NOMO-1 treated with dmso at 0.1 percent for 144 hours (cell line): Measurements from ENCODE around the gene SMIM11.
A peak's percentile ranks its signal among the peaks of the same experiment; 100 is the strongest.
"Not testable (repeated sequence)": the region's sequence is repeated elsewhere in the genome, so short reads cannot be mapped to it uniquely, and the experiment has no call there.

ENCODE experiments used
- DNase-seq: peaks from one replicate; lab custom pipeline; 2025; ENCODE audit not compliant: unreplicated experiment; lab: John Stamatoyannopoulos, UW

The SMIM11 gene, protein sequence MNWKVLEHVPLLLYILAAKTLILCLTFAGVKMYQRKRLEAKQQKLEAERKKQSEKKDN

DNA sequence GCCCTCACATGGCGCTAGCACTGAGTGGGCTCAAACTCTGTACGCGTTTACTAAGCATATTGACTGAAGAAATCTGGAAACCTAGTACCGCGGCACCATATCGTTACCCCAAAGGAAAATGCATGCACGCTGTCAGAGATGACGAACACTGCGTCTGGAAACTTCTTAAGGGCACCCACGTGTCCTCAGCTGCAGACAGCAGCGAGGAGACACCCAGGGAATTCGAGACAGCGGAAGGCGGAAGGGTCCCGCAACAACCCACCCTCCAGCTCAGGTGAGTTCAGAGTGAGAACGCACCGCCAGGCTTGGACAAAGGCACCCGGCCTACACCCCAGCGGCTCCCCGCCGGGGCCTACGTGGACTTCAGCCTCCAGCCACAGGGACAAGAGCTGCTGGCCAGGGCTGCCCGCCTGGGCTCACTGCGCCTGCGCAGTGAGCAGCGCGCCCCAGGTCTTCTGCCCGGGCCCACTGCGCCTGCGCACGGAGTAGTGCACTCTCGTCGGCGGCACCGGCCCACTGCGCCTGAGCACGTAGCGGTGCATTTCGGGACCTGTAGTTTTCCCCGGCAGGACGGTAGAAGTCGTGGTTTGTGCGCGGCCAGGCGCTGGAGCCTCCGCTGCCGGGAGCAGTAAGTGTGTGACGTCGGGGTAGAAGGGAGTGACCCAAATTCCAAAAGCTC, at the start of gene SMIM11:
Gene SMIM11 (plus strand): TSS at position 568 of the 679 bp plus-strand sequence. CDS start 3,998 bp downstream, outside the sequence.
- not testable (repeated sequence) for DNase-seq

DNA sequence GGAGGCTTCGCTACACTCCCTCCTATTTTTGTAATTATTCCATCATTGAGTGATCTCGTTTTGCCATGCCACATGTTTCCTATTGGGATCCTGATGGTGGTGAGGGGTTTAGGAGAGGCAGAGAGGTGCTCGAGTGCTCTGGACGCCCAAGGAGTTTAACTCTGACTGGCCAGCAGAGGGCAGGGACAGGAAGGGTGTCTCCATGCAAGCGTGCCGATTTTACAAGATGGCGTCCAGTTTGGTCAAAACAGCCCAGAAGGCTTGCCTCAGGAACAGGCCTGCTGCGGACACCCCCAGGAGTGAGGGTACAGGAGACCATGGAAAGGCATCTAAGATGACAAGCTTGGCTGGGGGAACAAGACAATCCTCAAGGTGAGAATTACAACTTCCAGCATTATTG, 45.3 kb upstream of the SMIM11 start:
- no peak for DNase-seq

DNA sequence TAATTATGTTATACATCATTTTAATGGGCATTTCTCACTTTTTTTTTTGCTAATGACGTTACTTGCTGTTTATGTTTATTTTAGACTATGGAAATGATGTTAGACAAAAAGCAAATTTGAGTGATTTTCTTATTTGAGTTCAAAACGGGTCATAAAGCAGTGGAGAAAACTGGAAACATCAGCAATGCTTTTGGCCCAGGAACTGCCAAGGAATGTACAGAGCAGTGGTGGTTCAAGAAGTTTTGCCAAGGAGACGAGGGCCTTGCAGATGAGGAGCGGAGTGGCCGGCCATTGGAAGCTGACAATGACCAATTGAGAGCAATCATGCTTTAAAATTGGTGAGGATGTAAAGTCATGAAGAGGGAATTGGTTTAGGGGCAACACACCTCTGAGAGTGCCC, 43.6 kb upstream of the SMIM11 start:
- no peak for DNase-seq

DNA sequence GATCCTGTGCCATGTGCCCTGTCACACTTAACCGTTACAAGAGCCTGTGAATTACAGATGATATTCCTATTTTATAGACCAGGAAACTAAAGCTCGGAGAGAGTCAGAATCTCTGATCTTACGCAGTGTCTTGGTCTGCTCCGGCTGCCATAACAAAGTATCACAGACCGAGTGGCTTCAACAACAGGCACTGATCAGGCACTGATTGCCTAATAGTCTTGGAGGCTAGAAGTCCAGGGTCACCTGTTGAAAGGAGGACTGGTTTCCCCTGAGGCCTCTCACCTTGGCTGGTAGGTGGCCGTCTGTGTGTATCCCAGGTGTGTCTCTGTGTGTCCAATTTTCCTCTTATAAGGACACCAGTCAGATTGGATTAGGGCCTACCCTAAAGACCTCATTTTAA, 43.0 kb upstream of the SMIM11 start:
- no peak for DNase-seq

DNA sequence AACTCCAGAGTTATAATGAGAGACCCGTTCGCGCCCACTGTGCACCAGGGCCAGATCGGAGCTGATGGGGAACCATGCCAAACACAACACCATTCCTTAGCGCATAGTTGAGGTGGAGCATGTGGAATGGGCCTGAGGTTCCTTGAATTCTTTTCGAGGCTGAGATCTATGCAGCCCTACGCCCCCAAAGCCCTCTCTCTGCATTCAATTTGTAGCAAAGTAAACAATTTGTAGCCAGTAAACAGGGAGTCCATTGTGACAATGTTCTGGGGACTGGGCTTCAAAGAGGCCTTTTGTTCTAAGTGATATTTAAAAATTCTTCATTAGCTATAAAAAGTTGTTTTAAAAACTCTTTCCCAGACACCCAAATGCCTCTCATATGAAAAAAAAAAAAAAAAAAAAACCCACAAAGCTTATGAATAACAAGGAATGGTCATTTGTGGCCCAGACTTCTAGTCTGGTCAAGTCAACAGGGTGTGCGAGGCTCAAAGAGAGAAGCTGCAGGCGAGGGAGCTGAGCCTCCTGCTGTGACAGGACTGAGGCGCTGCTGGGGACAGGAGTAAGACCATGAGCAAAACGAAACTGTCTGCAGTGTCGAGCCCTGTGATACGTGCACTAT, 42.1 kb upstream of the SMIM11 start:
- no peak for DNase-seq

DNA sequence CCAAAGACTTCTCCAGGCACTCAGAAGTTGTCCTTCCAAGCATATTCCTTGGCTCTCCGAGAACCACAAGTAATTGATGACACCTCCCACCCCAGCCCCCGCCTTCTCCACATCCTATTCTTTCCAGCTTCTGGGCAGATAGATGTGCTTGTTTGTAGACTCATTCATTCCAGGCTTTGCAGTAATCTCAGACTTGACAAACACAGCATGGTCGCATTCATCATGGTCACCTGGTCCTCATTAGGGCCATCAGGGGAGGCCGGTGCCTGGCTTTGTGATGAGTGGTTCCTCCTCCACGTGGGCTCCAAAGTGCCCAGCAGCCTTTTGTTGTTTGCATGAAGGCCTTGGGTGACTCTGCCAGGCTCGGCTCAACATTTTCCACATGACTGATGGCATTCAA, 40.0 kb upstream of the SMIM11 start:
- DNase-seq = no peak

DNA sequence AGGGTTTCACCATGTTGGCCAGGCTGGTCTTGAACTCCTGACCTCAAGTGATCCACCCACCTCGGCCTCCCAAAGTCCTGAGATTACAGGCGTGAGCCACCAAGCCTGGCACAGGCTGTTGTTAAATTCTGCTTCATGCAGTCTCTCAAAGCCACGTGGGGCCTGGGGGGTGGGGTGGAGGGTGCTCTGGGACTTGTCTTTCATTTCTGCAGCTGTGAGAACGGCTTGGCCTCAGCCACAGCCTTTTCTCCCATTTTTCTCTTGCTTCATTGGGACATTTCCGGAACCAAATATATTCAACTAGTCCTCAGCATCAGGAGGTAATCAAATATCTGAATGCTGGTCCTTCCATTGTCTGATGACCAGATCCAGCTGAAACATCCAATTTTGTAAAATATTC, 39.1 kb upstream of the SMIM11 start:
- DNase-seq = no peak

DNA sequence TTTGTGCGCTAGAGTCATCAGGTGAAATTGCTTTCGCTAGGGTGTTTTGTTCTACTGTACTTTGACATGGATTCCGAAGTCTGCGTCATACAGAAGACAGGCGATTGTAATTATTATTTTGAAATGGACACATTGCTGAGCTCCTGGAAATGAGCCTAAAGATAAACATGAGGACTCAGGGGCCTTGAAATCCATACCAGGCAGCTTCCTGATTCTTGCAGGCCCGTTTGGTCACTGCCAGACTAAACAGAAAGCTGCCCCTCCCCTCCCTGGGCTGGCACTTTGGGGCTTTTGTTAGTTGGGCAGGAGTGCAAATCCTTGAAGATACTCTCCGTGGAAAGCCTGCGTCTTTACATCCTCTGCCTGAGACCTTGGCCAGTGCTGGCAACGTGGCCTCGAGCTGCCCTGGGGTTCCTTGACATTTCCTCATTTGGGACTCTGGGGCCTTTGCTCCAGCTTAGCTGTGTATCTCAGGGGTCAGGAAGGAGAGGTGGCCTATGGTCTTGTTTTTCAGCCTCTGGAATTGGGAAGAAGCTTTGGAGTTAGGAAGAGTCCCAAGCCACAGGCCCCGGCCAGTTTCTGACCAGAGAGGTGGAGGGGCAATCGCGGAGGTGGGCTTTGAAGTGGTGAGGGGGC, 38.4 kb upstream of the SMIM11 start:
- no peak for DNase-seq

DNA sequence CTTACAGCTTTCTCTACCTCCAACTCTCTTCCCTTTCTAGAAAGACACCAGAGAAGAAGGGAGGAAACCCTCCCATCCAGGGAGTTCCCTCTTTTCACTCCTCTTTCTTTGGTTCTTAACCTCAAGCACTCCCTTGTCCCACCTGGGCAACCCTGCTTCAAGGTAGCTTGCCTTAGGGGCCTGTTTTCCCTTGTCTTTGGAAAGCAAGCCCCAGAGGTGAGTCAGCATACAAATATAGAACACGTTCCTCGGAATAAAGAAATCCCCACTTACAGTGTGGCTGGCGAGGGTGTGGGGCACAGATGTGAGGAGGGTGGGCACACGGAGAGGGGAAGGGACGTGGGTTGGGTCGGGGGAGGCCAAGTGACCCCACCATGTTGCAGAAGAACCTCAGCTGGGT, 37.6 kb upstream of the SMIM11 start:
- DNase-seq = no peak

DNA sequence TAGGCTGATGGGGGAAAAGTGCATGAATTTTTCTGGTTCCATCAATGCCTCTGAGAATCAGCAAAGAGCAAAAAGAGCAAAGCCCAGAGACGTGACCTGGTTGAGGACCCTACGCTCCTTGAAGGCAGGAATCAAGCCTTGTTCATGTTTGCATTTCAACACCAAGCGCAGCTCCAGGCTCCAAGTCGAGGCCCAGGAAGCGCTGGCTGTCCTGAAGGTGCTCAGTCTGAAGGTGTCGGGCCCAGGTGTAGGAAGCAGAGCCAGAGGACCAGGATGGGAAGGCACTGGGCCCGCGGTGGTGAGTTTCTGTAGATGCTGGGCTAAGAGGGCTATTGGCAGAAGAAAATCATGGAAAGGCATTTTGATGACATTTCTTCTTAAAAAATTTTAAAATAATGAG, 37.1 kb upstream of the SMIM11 start:
- DNase-seq = no peak

DNA sequence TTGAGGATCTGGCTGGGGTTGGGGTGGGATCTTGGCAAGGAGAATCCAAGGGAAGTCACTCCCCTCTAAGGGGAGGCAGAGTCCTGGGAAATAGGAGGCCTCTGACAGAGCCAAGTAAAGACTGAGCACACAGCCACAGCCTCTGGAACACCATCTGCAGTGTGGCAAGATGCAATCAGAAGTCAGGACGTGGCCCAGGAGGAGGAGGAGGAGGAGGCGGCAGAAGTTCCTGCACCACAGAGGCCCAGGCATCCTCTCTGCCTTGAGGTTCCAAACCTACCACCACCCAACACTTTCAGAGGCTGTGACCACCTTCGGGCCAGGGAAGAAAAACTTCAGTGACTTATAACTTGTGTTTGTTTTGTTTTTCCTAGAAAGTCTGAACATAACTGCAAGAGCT, 35.2 kb upstream of the SMIM11 start:
- no peak for DNase-seq

DNA sequence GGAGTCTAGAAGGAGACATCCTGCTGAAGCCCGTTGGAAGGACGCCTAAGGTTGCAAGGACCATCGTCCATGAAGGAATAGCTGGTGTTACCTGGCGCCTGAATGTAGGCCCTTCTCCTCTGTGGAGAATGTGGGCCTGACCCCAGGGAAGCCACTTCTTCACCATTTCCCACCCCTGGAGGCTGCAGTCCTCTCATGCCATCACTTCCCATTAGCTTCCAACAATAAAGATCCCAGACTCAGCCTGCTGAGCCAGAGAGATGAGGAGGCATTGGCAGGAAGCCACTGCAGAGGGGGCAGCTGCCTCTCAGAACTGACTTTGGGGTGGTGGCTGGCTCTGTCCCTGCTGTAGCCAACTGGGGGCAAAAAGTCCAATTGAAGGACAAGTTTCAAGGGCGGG, 32.8 kb upstream of the SMIM11 start:
- no peak for DNase-seq

DNA sequence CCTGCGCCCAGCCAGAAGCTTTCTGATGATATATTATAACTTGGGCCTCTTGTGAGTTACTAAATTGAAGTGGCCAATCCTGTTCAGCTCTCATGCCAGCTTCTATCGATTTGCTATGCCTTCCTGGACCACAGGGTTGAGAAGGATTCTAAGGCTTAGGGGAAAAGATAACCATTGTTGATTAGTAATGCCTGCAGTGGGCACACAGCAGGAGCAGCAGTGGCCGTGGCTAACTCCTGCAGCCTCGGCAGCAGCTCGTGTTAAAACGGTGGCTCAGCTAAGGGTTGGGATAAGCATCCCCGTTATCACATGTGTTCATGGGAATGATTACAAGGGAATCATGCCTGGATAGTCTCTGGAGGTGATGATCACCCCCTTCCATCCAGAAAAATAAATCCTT, 32.0 kb upstream of the SMIM11 start:
- no peak for DNase-seq

DNA sequence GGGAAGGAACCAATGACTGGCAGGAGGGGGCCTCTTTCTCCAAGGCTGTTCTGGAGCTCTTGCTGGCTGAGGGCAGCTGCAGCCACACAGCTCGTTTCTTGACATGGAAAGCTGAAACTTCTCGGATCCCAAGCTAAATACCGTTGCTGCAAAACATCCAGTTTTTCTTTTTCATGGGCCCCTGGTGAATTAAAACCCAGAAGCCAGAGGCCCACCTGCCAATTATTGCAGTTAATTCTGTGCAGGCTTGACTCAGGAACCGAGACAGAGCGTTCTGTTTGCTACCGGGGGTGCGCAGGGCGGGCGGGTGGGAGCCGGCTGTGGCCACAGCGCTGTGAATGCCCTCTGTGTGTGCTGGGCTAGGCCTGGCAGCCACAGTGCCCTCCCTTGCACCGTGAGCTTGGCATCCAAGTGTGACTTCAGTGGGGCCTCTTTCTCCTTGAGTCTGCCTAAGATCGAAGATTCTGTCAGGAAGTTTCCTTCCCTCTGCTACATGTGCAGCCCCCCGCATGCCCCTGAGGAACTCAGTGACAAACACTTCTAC, 31.4 kb upstream of the SMIM11 start:
- DNase-seq = no peak

DNA sequence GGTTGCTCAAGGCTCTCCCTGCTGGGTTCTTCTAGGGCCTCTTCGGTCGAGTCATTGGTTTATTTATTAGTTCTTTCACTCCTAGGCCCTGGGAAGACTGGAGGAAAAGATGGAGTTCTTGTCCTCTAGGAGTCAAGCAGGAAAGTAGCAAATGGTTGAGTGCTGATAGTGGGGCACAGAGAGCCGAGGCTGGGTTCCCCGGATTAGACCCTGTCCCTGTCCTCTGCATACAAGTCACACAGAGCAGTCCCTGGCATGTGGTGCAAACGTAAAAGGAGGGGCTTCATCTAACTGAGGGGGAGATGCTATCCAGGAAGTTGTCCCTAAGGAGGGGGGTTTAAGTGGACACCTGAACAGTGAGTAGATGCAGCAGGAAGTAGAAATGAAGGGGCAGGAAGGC, 30.7 kb upstream of the SMIM11 start:
- no peak for DNase-seq

DNA sequence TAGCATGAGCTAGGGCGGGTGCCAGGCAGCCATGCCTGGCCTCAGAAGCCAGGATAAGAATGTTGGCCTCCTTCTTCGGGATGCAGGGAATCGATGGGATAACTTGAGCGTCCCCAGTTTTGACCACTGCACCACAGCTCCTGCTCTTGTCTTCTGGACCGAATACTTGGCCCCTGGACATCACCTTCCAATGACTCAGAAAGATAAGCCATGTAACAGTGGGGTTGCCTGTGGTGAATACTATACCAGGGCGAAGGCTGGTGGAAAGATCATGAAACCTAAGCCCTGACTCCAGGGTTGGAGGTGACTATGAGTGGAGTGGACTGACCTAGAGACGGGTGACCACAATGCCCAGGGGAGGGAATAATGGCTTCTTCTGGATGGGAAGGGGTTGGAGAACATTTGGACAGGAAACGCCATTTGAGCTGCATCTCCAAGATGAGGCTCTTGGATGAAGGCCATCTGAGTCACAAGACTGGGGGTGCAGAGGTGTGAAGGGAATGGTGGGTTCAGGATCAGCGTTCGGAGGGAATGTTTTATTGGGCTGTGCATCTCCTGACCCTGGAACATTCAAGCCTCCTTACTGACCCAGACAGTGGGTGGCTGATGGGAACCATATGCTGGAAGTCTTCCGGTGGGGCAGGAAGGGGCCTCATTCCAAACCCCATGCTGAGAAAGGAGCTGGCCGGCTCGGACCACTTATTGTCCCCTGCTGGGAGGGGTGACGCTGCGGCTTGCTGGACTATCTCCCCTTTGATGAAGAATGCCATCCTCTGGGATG, 30.0 kb upstream of the SMIM11 start:
- no peak for DNase-seq

DNA sequence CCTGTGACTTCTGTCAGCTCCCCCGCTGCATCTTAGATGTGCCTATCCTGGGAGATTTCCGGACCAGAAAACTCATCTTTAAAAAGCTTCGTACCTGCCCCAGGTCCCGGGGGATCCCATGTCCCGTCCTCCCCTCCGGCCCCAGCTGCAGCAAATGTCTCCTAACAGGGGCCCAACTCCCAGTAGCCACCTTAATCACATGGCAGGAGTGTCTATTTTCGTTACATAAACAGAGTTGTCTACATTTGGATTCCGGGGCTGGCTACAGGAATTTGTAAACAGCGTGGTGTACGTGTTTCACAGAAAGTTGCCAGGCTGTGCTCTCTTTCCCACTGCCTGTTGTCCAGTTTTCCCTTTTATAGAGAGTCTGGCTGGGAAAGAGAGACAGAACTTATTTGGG, 29.4 kb upstream of the SMIM11 start:
- no peak for DNase-seq

DNA sequence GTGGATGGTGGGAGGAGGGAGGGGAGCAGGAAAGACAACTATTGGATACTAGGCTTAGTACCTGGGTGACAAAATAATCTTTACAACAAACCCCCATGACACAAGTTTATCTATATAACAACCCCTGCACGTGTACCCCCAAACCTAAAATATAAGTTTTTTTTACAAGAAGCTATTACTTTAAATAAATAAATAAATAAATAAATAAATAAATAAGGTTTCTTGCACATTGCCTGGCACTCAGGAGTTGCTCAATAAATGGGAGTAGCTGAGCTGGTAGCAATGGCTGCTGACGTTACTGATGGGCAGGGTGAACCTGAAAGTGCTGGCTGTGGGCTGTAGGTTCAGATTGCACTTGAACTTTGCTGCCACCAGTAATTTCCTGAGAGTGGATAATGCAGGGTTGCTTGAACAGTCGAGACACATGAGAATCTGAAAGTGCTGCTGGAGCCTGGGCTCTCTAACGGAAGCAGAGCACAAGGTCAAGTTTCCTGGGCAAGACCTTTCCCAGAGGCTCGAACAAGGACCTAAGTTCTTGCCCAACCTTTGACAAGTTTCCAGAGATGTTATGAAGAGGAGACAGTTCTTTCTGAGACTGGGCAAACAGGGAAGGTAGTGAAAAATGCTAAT, 26.3 kb upstream of the SMIM11 start:
- DNase-seq = no peak

DNA sequence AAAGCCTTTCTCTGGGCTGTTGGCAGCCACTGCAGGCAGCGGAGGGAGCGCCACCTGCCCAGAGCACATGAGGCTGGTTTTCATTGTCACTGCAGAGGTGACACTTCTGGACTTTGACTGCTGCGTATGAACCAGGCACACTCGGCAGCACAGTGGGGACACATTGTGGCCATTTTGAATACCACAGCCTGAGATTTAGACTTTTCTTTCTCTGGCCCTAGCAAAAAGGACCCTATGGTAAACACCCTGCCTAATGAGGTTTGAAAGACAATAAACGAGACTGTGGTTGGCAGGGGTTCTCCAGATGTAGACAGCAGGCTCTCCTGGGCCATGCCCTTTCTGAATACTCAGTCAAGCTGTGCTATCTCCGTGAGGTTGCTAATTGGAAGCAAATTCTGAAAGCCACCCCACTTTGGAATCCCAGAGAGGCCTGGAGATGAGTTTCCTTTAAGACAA, 23.5 kb upstream of the SMIM11 start:
- peak; percentile 62 for DNase-seq

DNA sequence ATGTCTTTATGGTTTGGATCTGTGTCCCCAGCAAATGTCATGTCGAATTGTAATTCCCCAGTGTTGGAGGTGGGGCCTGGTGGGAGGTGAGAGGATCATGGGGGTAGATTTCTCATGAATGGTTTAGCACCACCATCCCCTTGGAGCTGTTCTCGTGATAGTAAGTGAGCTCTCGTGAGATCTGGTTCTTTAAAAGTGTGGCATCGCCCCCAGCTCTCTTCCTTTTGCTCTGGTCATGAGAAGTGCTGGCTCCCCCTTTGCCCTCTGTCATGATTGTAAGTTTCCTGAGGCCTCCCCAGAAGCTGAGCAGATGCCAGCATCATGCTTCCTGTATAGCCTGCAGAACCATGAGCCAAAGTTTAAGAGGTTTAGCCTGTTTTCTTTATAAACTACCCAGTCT, 22.8 kb upstream of the SMIM11 start:
- DNase-seq = no peak

DNA sequence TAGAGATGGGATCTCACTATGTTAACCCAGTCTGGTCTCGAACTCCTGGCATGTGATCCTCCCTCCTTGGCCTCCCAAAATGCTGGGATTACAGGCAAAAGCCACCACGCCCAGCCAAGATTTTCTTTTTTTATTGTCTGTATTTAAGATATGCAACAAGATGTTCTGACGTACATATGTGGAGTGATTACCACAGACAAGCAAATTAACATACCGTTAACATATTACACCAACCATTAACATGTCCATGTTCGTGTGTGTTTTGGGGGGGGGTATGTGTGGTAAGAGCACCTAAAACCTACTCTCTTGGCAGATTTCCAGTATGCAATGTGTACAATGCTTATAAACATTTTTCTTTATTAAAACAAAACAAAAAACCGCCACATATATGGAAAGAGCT, 22.1 kb upstream of the SMIM11 start:
- no peak for DNase-seq
